Nephron progenitor cell (in vitro differentiated cells): ENCODE results near the gene GOLGA8K.
"Not testable (repeated sequence)": the region's sequence is repeated elsewhere in the genome, so short reads cannot be mapped to it uniquely, and the experiment has no call there.

Experiments used
- DNase-seq: peaks from one replicate; pipeline ENCODE4 v3.0.0; 2021
- H3K27ac Mint-ChIP-seq: 2 replicates; pipeline ENCODE4 v1.8.0; 2021; ENCODE audit warnings: mild to moderate bottlenecking, moderate library complexity, mixed read lengths
- H3K27me3 Mint-ChIP-seq: 2 replicates; pipeline ENCODE4 v1.8.0; 2021; ENCODE audit warnings: mild to moderate bottlenecking, low read depth, mixed read lengths; ENCODE audit not compliant: poor library complexity
- H3K36me3 Mint-ChIP-seq: 2 replicates; pipeline ENCODE4 v1.8.0; 2021; ENCODE audit warnings: low read depth, mixed read lengths
- H3K4me1 Mint-ChIP-seq: 2 replicates; pipeline ENCODE4 v1.8.0; 2021; ENCODE audit warnings: mixed read lengths
- H3K4me3 Mint-ChIP-seq: 2 replicates; pipeline ENCODE4 v1.8.0; 2021; ENCODE audit warnings: mild to moderate bottlenecking, moderate library complexity, mixed read lengths
- H3K9me3 Mint-ChIP-seq: 2 replicates; pipeline ENCODE4 v1.8.0; 2021; ENCODE audit warnings: mild to moderate bottlenecking, moderate library complexity, mixed read lengths
- CTCF ChIP-seq: fragments of 200-600 bp; sonication (generic); IDR thresholded peaks from 2 replicates; pipeline ENCODE4 v1.5.0; 2021; ENCODE audit warnings: antibody characterized with exemption

Gene GOLGA8K, protein sequence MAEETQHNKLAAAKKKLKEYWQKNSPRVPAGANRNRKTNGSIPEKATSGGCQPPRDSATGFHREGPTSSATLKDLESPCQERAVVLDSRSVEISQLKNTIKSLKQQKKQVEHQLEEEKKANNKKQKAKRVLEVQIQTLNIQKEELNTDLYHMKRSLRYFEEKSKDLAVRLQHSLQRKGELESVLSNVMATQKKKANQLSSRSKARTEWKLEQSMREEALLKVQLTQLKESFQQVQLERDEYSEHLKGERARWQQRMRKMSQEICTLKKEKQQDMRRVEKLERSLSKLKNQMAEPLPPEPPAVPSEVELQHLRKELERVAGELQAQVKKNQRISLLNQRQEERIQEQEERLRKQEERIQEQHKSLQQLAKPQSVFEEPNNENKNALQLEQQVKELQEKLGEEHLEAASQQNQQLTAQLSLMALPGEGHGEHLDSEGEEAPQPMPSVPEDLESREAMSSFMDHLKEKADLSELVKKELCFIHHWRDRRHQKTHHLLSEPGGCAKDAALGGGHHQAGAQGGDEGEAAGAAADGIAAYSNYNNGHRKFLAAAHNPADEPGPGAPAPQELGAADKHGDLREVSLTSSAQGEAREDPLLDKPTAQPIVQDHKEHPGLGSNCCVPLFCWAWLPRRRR

DNA sequence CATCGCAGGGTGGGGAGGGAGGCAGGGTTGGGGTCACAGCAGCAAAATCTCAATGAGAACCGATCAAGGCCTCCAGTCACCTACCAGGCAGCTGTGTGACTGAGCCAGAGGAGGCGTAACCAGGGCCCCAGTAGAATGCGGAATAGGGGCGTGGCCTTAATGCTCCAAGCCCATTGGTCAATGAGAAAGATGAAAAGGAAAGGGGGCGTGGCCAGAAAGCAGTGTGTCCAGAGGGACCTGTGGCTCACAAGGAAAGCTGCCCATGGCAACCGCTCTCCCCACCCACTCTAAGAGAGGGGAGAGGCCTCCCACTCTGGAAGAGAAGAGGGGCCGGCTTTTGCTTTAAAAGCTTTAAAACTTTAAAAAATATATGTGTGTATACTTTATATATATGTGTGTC, at the start of gene GOLGA8K:
Gene GOLGA8K (minus strand): TSS at position 101 of the 400 bp plus-strand sequence. CDS start 98 bp downstream, at position 3.
- H3K27ac Mint-ChIP-seq, H3K36me3 Mint-ChIP-seq, H3K9me3 Mint-ChIP-seq, DNase-seq, H3K4me3 Mint-ChIP-seq, H3K4me1 Mint-ChIP-seq, H3K27me3 Mint-ChIP-seq: not testable (repeated sequence)

- not testable (repeated sequence) for H3K4me1 Mint-ChIP-seq, H3K9me3 Mint-ChIP-seq, H3K36me3 Mint-ChIP-seq, H3K4me3 Mint-ChIP-seq, H3K27ac Mint-ChIP-seq, H3K27me3 Mint-ChIP-seq, DNase-seq
- TF ChIP-seq CTCF: peak; percentile 29
These were observed 37.4 kb upstream of the GOLGA8K start for GRCh38 chr15:32440445-32440977.

DNA sequence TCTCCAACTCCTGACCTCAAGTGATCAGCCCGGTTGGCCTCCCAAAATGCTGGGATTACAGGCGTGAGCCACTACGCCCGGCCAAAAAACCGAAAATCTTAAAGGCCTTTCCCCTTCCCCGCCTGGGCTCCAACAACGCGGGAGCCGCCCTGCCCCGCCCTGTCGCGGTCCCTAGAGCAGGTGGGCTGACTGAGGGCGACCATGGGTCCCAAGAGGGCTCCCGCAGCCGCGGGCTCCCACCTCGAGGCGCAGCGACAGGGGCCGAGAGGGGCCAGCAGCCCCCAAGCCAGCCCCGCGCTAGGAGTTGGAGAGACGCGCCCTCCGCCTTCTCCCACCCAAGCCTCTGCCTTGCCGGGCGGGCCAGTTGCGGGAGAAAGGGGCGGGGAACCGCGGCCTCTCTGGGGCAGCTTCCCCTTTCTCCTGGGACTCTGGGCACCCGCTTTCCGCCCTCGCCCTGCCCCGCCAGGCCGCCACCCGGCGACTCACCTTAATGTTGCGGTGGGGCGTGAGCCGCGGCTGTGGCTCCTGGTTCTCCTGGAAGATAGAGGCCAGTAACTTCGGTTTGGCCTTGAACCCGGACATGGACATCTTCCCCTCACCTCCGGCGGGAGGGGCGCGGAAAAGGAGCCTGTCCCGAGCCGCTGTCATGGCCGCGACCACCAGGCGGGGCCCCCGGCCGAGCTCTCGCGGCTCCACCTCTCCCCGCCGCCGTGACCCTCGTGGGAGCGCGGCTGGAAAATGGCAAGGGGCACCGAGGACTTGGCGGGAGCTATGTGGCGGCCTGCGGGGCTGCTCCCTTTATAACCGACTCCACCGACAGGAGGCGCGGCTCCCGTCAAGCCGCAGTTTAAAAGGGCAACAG, 31.2 kb upstream of the GOLGA8K start:
- not testable (repeated sequence) for H3K4me3 Mint-ChIP-seq, H3K36me3 Mint-ChIP-seq, H3K9me3 Mint-ChIP-seq, H3K4me1 Mint-ChIP-seq, DNase-seq, H3K27me3 Mint-ChIP-seq, H3K27ac Mint-ChIP-seq

GRCh38 chr15:32427635-32428034, 24.5 kb upstream of the GOLGA8K start:
- not testable (repeated sequence) for H3K4me1 Mint-ChIP-seq, H3K4me3 Mint-ChIP-seq, H3K9me3 Mint-ChIP-seq, H3K36me3 Mint-ChIP-seq, H3K27me3 Mint-ChIP-seq, DNase-seq, H3K27ac Mint-ChIP-seq

GRCh38 chr15:32426511-32426910, 23.4 kb upstream of the GOLGA8K start:
- not testable (repeated sequence) for H3K36me3 Mint-ChIP-seq, DNase-seq, H3K27ac Mint-ChIP-seq, H3K4me3 Mint-ChIP-seq, H3K27me3 Mint-ChIP-seq, H3K4me1 Mint-ChIP-seq, H3K9me3 Mint-ChIP-seq

- not testable (repeated sequence) for H3K4me3 Mint-ChIP-seq, H3K4me1 Mint-ChIP-seq, H3K36me3 Mint-ChIP-seq, H3K9me3 Mint-ChIP-seq, H3K27ac Mint-ChIP-seq, H3K27me3 Mint-ChIP-seq, DNase-seq
- peak; percentile 32 for TF ChIP-seq CTCF
These were observed 4.8 kb upstream of the GOLGA8K start for GRCh38 chr15:32407903-32408302.

GRCh38 chr15:32396522-32396921, 6.6 kb downstream of the GOLGA8K start:
- H3K27ac Mint-ChIP-seq, H3K27me3 Mint-ChIP-seq, DNase-seq, H3K4me1 Mint-ChIP-seq, H3K4me3 Mint-ChIP-seq, H3K36me3 Mint-ChIP-seq, H3K9me3 Mint-ChIP-seq: not testable (repeated sequence)

GRCh38 chr15:32394745-32395144, 8.3 kb downstream of the GOLGA8K start:
- not testable (repeated sequence) for DNase-seq, H3K27ac Mint-ChIP-seq, H3K4me1 Mint-ChIP-seq, H3K36me3 Mint-ChIP-seq, H3K9me3 Mint-ChIP-seq, H3K27me3 Mint-ChIP-seq, H3K4me3 Mint-ChIP-seq

DNA sequence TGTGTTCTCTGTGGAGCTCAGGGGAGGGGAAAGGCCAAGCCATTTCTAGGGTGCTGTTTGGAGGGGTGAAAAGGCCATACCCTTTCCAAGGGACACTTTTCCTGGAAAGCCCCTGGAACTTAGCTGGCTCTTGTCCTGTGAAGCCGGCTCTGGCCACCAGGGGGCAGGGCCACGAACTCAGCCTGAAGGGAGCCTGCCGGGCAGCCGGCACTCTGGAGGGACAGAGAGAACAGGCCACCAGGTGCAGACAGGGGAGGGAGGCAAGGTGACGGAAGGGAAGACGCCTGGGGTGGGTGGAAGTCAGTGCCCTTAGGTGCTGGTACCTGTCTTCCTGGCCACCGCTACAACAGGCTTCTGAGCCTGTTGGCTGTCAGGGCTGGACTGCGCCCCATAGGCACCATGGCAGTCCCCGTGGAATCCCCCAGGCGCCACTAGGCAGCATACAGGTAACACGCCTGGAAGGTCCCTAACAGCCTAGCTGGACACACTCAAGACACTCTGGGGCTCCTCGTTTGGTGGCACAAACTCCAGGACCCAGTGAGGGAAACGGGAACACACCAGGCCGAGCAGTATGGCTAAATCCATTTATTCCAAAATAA, 14.9 kb downstream of the GOLGA8K start:
- H3K9me3 Mint-ChIP-seq, H3K36me3 Mint-ChIP-seq: not testable (repeated sequence)

DNA sequence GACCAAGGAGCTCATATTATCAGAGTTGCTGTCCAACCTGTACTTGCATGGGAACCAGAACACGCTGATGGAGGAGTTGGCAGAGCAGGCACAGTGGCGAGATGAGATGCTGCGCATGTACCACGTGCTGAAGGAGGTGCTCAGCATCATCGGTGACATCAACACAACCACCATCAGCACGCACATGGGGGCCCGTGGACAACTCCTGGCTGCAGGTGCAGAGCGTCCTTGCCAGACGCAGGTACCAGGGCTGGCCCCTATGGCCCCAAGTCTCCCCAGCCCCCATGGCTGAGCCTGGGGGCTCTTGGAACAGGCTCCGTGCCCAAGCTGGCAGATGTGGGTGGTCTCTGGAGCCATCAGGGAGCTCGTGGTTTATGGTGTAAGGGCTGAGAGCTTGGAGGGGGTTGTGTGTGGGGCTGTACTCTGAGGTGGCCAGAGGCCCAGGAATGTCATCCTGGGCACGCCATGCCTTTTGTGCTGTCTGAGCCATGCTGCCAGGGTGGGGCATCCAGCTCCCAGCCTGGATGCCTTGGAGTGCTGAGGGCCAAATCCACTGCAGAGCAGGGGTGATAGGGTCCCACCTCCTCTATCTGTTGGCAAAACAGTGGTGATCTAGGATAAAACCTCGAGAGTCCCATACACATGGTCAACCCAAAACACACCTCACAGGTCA, 17.1 kb downstream of the GOLGA8K start:
- not testable (repeated sequence) for H3K9me3 Mint-ChIP-seq, DNase-seq, H3K36me3 Mint-ChIP-seq, H3K4me1 Mint-ChIP-seq, H3K27me3 Mint-ChIP-seq, H3K4me3 Mint-ChIP-seq, H3K27ac Mint-ChIP-seq

More for the DNA sequence above, 14.9 kb downstream of the GOLGA8K start:
- H3K27ac Mint-ChIP-seq, H3K4me1 Mint-ChIP-seq, H3K4me3 Mint-ChIP-seq, H3K27me3 Mint-ChIP-seq, DNase-seq: not testable (repeated sequence)

- H3K36me3 Mint-ChIP-seq, H3K4me1 Mint-ChIP-seq, DNase-seq, H3K9me3 Mint-ChIP-seq, H3K27me3 Mint-ChIP-seq, H3K4me3 Mint-ChIP-seq, H3K27ac Mint-ChIP-seq: not testable (repeated sequence)
These were observed 28.9 kb downstream of the GOLGA8K start for GRCh38 chr15:32374185-32374584.
